MM.1S (cell line): ENCODE measurements around the gene DHFR2.
A peak's percentile ranks its signal among the peaks of the same experiment; 100 is the strongest.
"Not testable (repeated sequence)": the region's sequence is repeated elsewhere in the genome, so short reads cannot be mapped to it uniquely, and the experiment has no call there.

Source experiments
- DNase-seq: peaks from one replicate; pipeline ENCODE4 v3.0.0-alpha.2; 2015
- H2AFZ ChIP-seq: fragments of 300-600 bp; sonication (generic); 2 replicates; pipeline ENCODE4 v1.6.0; 2016; ENCODE audit warnings: antibody characterized with exemption, low read length
- H3F3A ChIP-seq: fragments of 300-600 bp; sonication (generic); 2 replicates; pipeline ENCODE4 v1.6.1; 2016; ENCODE audit warnings: mild to moderate bottlenecking, antibody characterized with exemption, low read length, moderate library complexity, mixed read lengths; ENCODE audit not compliant: insufficient read depth
- H3K27ac ChIP-seq: fragments of 300-600 bp; sonication (generic); 2 replicates; pipeline ENCODE4 v1.5.1; 2016; ENCODE audit warnings: mild to moderate bottlenecking, low read length
- H3K27me3 ChIP-seq: fragments of 300-600 bp; sonication (generic); replicated peaks from 2 replicates; pipeline ENCODE4 v1.6.0; 2016; ENCODE audit warnings: low read length; ENCODE audit not compliant: insufficient read depth
- H3K36me3 ChIP-seq: fragments of 300-600 bp; sonication (generic); replicated peaks from 2 replicates; pipeline ENCODE4 v1.6.1; 2016; ENCODE audit warnings: mild to moderate bottlenecking, low read length, mixed read lengths; ENCODE audit not compliant: insufficient read depth
- H3K4me1 ChIP-seq: fragments of 300-600 bp; sonication (generic); 2 replicates; pipeline ENCODE4 v1.6.1; 2016; ENCODE audit warnings: low read length, mixed read lengths
- H3K4me2 ChIP-seq: fragments of 300-600 bp; sonication (generic); 2 replicates; pipeline ENCODE4 v1.6.0; 2016; ENCODE audit warnings: low read depth, low read length
- H3K4me3 ChIP-seq: fragments of 300-600 bp; sonication (generic); 2 replicates; pipeline ENCODE4 v1.5.1; 2016; ENCODE audit warnings: low read length, mixed read lengths
- H3K79me2 ChIP-seq: fragments of 300-600 bp; sonication (generic); 2 replicates; pipeline ENCODE4 v1.6.1; 2016; ENCODE audit warnings: mixed run types, low read length, mixed read lengths
- H3K9ac ChIP-seq: fragments of 300-600 bp; sonication (generic); 2 replicates; pipeline ENCODE4 v1.6.1; 2016; ENCODE audit warnings: low read length, mixed read lengths
- H3K9me2 ChIP-seq: fragments of 300-600 bp; sonication (generic); replicated peaks from 2 replicates; pipeline ENCODE4 v1.6.1; 2016; ENCODE audit warnings: mild to moderate bottlenecking, low read length, mixed read lengths; ENCODE audit not compliant: insufficient read depth
- H3K9me3 ChIP-seq: fragments of 300-600 bp; sonication (generic); replicated peaks from 2 replicates; pipeline ENCODE4 v1.6.1; 2016; ENCODE audit warnings: mild to moderate bottlenecking, low read length, mixed read lengths; ENCODE audit not compliant: insufficient read depth
- H4K20me1 ChIP-seq: fragments of 300-600 bp; sonication (generic); 2 replicates; pipeline ENCODE4 v1.6.1; 2016; ENCODE audit warnings: mild to moderate bottlenecking, low read length, moderate library complexity, mixed read lengths; ENCODE audit not compliant: insufficient read depth
- CTCF ChIP-seq: fragments of 300-600 bp; sonication (generic); IDR thresholded peaks from 2 replicates; pipeline ENCODE4 v1.5.1; 2016; ENCODE audit warnings: antibody characterized with exemption, low read length, mixed read lengths
- EZH2 ChIP-seq: fragments of 300-600 bp; sonication (generic); optimal IDR thresholded peaks from 2 replicates; pipeline ENCODE3; 2017; ENCODE audit warnings: low read depth, mild to moderate bottlenecking, antibody characterized with exemption, low read length, mixed read lengths
- EZH2phosphoT487 ChIP-seq: fragments of 300-600 bp; sonication (generic); IDR thresholded peaks from 2 replicates; pipeline ENCODE4 v1.6.1; 2018; ENCODE audit warnings: antibody characterized with exemption, low read length

The DHFR2 gene

GRCh38 chr3:94081884-94082283 lies 19.2 kb upstream of the DHFR2 start:
- Histone ChIP-seq H3K36me3 (no peaks in the 10 kb centered on the region), H3K4me2 (no peak overlapping the region), H3K9me3 (no peaks in the 10 kb centered on the region), H3K4me3 (no peak overlapping the region), H3K27me3 (no peaks in the 10 kb centered on the region), H3K27ac (no peak overlapping the region), H3K79me2 (no peaks in the 10 kb centered on the region), H4K20me1 (no peaks in the 10 kb centered on the region), H2AFZ (no peak overlapping the region), H3K4me1 (peaks cover 3% of the 10 kb centered on the region; the same call in 1 of the 2 replicates), H3K9ac (no peak overlapping the region), H3K9me2 (no peaks in the 10 kb centered on the region), H3F3A (no peaks in the 10 kb centered on the region)
- DNase-seq: no peak
- TF ChIP-seq CTCF (no peak), EZH2 (no peak), EZH2phosphoT487 (no peak)

- H3K79me2 ChIP-seq, H2AFZ ChIP-seq, H3K9me2 ChIP-seq, H3K27ac ChIP-seq, H3K4me2 ChIP-seq, H4K20me1 ChIP-seq, DNase-seq, H3K9me3 ChIP-seq, H3K4me1 ChIP-seq, H3K36me3 ChIP-seq, H3K4me3 ChIP-seq, H3K9ac ChIP-seq, H3K27me3 ChIP-seq, H3F3A ChIP-seq: not testable (repeated sequence)
These were observed 17.8 kb upstream of the DHFR2 start for GRCh38 chr3:94080552-94080951.

GRCh38 chr3:94076055-94076454 lies 13.3 kb upstream of the DHFR2 start:
- no peaks in the 10 kb centered on the region for H3K36me3 ChIP-seq
- no peak overlapping the region for H2AFZ ChIP-seq
- H3K27ac ChIP-seq: no peak overlapping the region
- no peak overlapping the region for H3K4me3 ChIP-seq
- 0 out of 2 replicates have a peak, but pooled peaks cover 4% of the 10 kb centered on the region for H3K79me2 ChIP-seq
- no peak for DNase-seq
- no peak overlapping the region for H3K9ac ChIP-seq
- peaks cover 1% of the 10 kb centered on the region; the same call in 1 of the 2 replicates for H3K4me1 ChIP-seq
- H3K9me2 ChIP-seq: no peaks in the 10 kb centered on the region
- no peaks in the 10 kb centered on the region for H3F3A ChIP-seq
- no peak overlapping the region for H3K4me2 ChIP-seq
- no peaks in the 10 kb centered on the region for H3K9me3 ChIP-seq
- TF ChIP-seq CTCF (no peak), EZH2 (no peak), EZH2phosphoT487 (no peak)
- no peaks in the 10 kb centered on the region for H3K27me3 ChIP-seq
- H4K20me1 ChIP-seq: no peaks in the 10 kb centered on the region

- H3K9me3 ChIP-seq: no peaks in the 10 kb centered on the region
- no peak overlapping the region for H2AFZ ChIP-seq
- no peak overlapping the region for H3K9ac ChIP-seq
- peak; percentile 47 for DNase-seq
- H3F3A ChIP-seq: peaks cover 12% of the 10 kb centered on the region
- no peaks in the 10 kb centered on the region for H3K36me3 ChIP-seq
- no peak overlapping the region for H3K4me2 ChIP-seq
- H4K20me1 ChIP-seq: no peaks in the 10 kb centered on the region
- peaks cover 20% of the 10 kb centered on the region for H3K4me1 ChIP-seq
- H3K4me3 ChIP-seq: no peak overlapping the region
- H3K9me2 ChIP-seq: no peaks in the 10 kb centered on the region
- no peak overlapping the region for H3K27ac ChIP-seq
- 0 out of 2 replicates have a peak, but pooled peaks cover 9% of the 10 kb centered on the region for H3K79me2 ChIP-seq
- no peaks in the 10 kb centered on the region for H3K27me3 ChIP-seq
- TF ChIP-seq CTCF: no peak
- no peak for TF ChIP-seq EZH2
- TF ChIP-seq EZH2phosphoT487: no peak
These were observed 9.1 kb upstream of the DHFR2 start for GRCh38 chr3:94071713-94072284.
